Esophagus squamous epithelium (tissue), 5 donors: Measurements from ENCODE around the gene F7. TPM values are rescaled to one million over a fixed set of nuclear protein-coding genes. Genes with fewer than 3 reads are reported as not detected.

Source experiments
- DNase-seq: peaks from one replicate; lab custom pipeline; 2025; lab: John Stamatoyannopoulos, UW
- H3K27ac ChIP-seq, 4 donors: fragments of 200-600 bp; sonication (generic); one replicate each; pipeline ENCODE4 v1.5.1; 2016 to 2019; ENCODE audit warnings: mild to moderate bottlenecking in 1 of 4
- H3K27me3 ChIP-seq, 4 donors: fragments of 200-600 bp; sonication (generic); 1 replicate in 3 of 4; 2 replicates in 1 of 4; pipeline versions ENCODE4 v1.5.1 to v1.6.0; 2017 to 2021; ENCODE audit warnings: antibody characterized with exemption in 1 of 4
- H3K36me3 ChIP-seq, 3 donors: fragments of 200-600 bp; sonication (generic); one replicate each; pipeline ENCODE4 v1.5.1; 2016 to 2019
- H3K4me1 ChIP-seq, 3 donors: fragments of 200-600 bp; sonication (generic); one replicate each; pipeline ENCODE4 v1.5.1; 2017 to 2019
- H3K4me3 ChIP-seq, 4 donors: fragments of 200-600 bp; sonication (generic); 1 replicate in 3 of 4; 2 replicates in 1 of 4; pipeline ENCODE4 v1.5.1; 2016 to 2019; ENCODE audit warnings: mild to moderate bottlenecking in 2 of 4, moderate library complexity in 1 of 4
- H3K9me3 ChIP-seq, 3 donors: fragments of 200-600 bp; sonication (generic); one replicate each; pipeline ENCODE4 v1.5.1; 2016 to 2019
- POLR2A ChIP-seq, 4 donors: fragments of 450-650 bp; IDR thresholded peaks; one replicate each; pipeline ENCODE4 v1.6.1; 2017; ENCODE audit warnings: antibody characterized with exemption in 4 of 4, mild to moderate bottlenecking in 4 of 4, moderate library complexity in 3 of 4
- WGBS, 2 donors: methylation state at CpG; one replicate each; pipeline ENCODE4 v1.1.5; 2018; 5-methylcytosine and 5-hydroxymethylcytosine counted together
- intact Hi-C: fragments of 100-400 bp; cut with DNase I; formaldehyde crosslinking; loops from one replicate; pipeline ENCODE4 v1.15.0; 2022
- total RNA-seq, 4 donors: library from RNA; depleted of rRNA; stranded (reverse); fragments of >200 nt; gene quantifications; one replicate each; pipeline ENCODE4 v1.1.0, GENCODE V29; 2016
- TF ChIP-seq, protein P1 (sequence below), 6 experiments: fragments of 450-650 bp in 4 of 6; fragments of 200-600 bp in 2 of 6; sonication (generic) in 2 of 6; IDR thresholded peaks; one replicate each; pipeline ENCODE4 v1.5.1; 2016 to 2019; ENCODE audit warnings: antibody characterized with exemption in 6 of 6, mild to moderate bottlenecking in 4 of 6, moderate library complexity in 4 of 6
- donor health status: DM: yes; HTN: yes; CAD: no.

The F7 gene
- total RNA-seq, 4 donors from 2014 or later, result not detected

DNA sequence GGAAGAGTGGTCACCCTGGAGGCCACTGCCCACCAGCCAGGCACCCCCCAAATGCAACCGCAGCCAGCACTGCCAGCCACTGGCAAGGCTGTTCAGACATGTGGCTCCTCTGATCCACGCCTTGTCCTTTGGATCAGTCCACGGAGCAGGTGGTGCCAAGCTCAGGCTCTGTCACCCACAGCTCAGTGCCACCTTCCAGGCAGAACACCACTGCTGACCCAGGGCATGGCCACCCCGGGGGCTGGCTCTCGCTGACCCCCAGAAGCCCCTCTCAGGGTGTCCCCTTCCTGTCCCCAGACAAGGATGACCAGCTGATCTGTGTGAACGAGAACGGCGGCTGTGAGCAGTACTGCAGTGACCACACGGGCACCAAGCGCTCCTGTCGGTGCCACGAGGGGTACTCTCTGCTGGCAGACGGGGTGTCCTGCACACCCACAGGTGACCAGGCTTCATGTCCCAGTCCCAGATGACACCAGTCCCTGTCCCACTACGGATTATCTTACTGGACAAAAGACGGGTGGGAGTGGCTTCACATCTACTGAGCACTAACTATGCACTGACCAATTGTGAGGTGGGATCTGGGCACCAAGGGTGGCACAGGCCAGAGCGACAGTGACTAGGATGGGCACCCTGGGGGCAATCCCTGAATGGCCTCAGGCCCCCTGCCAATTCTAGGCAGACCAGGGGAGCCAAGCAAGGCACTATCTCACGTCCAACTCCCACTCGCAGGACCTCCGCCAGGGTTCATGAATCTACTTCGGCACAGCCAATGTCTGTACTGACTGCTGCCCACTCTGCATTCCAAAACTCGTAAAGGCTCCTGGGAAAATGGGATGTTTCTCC lies 10.0 kb downstream of the F7 start:
- H3K27me3 ChIP-seq, result peaks cover 0 to 24% (median 2%) of the 10 kb centered on the region in 4 donors

DNA sequence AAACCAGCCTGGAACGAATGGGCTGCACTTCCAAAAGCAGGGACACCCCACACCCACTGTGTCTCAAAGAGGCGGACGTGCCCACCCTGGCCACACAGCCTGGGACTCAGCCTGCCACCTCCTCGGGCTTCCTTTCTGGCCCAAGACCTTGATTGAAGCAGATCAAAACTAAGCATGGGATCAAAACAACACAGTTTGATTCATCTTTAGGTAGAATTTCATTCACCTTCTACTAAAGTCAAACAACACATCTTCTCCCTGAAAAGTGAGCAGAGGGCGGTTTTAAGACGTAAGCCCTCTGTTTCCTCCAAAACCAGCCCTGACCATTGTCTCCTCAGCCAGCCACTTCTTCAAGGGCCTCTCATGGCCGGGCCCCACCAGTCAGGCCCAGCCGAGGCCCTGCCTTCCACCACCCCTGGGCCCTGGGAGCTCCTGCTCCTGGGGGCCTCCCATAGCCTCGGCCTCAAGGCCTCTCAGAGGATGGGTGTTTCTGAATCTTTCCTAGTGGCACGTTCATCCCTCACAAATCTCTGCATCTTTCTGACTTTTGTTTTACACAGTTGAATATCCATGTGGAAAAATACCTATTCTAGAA lies 10.7 kb downstream of the F7 start:
- no peak overlapping the region for H3K27ac ChIP-seq
- peaks cover 0 to 22% (median 0%) of the 10 kb centered on the region in 4 donors for H3K27me3 ChIP-seq
- H3K4me1 ChIP-seq, result no peaks in the 10 kb centered on the region
- whole genome bisulfite sequencing, 2 donors, result 79 to 83% methylated on average over 5 to 6 of the region's 10 CpGs
- no peaks in the 10 kb centered on the region for H3K36me3 ChIP-seq
- no peak for DNase-seq
- intact Hi-C loops, result no loop called here
- no peak overlapping the region for H3K4me3 ChIP-seq
- TF ChIP-seq, protein P1, sequence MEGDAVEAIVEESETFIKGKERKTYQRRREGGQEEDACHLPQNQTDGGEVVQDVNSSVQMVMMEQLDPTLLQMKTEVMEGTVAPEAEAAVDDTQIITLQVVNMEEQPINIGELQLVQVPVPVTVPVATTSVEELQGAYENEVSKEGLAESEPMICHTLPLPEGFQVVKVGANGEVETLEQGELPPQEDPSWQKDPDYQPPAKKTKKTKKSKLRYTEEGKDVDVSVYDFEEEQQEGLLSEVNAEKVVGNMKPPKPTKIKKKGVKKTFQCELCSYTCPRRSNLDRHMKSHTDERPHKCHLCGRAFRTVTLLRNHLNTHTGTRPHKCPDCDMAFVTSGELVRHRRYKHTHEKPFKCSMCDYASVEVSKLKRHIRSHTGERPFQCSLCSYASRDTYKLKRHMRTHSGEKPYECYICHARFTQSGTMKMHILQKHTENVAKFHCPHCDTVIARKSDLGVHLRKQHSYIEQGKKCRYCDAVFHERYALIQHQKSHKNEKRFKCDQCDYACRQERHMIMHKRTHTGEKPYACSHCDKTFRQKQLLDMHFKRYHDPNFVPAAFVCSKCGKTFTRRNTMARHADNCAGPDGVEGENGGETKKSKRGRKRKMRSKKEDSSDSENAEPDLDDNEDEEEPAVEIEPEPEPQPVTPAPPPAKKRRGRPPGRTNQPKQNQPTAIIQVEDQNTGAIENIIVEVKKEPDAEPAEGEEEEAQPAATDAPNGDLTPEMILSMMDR (IDR thresholded peaks at IDR 0.05), result no peak
- no peak for TF ChIP-seq POLR2A (IDR thresholded peaks at IDR 0.05)
- H3K9me3 ChIP-seq, result no peaks in the 10 kb centered on the region

More for the DNA sequence above, 10.0 kb downstream of the F7 start:
- TF ChIP-seq, protein P1 (IDR thresholded peaks at IDR 0.05), result no peak
- TF ChIP-seq POLR2A (IDR thresholded peaks at IDR 0.05), result no peak
- WGBS, 2 donors, result 71 to 72% methylated on average over 4 of the region's 21 CpGs
- DNase-seq, result no peak
- Histone ChIP-seq H3K4me1 (peaks cover 0 to 5% (median 5%) of the 10 kb centered on the region in 3 donors), H3K4me3 (no peak overlapping the region), H3K36me3 (no peaks in the 10 kb centered on the region), H3K9me3 (no peaks in the 10 kb centered on the region), H3K27ac (no peak overlapping the region)
- intact Hi-C loops, result no loop called here

DNA sequence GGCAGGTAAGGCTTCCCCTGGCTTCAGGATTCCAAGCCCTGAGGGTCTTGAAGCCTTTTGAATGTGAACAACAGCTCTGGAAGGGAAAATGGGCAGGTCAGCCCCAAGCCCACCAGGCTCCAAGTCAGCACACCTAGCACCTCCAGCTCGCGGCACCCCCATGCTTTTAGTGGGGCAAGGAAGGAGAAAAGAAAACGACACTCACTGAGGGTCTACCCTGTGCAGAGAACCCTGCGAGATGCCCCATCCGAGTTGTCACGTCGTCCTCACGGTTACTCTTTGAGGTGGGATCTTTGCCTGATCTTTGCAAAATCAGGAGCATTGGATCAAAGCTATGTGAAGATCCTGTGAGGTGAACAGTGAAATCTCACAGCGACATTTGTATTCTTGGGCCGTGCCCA lies 11.3 kb downstream of the F7 start:
- no peak for TF ChIP-seq POLR2A (IDR thresholded peaks at IDR 0.05)
- TF ChIP-seq, protein P1 (IDR thresholded peaks at IDR 0.05), result no peak
- no peak for DNase-seq
- Histone ChIP-seq H3K4me1 (peaks cover 0 to 4% (median 1%) of the 10 kb centered on the region in 3 donors), H3K4me3 (no peak overlapping the region), H3K27me3 (peaks cover 0 to 25% (median 0%) of the 10 kb centered on the region in 4 donors), H3K9me3 (no peaks in the 10 kb centered on the region), H3K36me3 (no peaks in the 10 kb centered on the region), H3K27ac (no peak overlapping the region)
- 73 to 78% methylated on average over 8 to 10 of the region's 10 CpGs for WGBS, 2 donors
- intact Hi-C loops, result no loop called here

DNA sequence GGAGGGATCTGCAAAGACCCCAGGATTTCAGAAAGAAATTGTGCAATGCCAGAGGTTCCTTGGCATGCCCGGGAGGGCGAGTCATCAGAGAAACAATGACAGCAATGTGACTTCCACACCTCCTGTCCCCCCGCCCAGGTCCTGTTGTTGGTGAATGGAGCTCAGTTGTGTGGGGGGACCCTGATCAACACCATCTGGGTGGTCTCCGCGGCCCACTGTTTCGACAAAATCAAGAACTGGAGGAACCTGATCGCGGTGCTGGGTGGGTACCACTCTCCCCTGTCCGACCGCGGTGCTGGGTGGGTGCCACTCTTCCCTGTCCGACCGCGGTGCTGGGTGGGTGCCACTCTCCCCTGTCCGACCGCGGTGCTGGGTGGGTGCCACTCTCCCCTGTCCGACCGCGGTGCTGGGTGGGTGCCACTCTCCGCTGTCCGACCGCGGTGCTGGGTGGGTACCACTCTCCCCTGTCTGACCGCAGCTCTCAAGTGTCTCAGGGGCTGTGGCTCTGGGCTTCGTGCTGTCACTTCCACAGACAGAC lies 11.8 kb downstream of the F7 start:
- no peak for TF ChIP-seq POLR2A (IDR thresholded peaks at IDR 0.05)
- TF ChIP-seq, protein P1 (IDR thresholded peaks at IDR 0.05), result no peak
- intact Hi-C loops, result no loop called here
- H3K4me3 ChIP-seq, result no peak overlapping the region
- no peak overlapping the region for H3K27ac ChIP-seq
- peaks cover 0 to 24% (median 0%) of the 10 kb centered on the region in 4 donors for H3K27me3 ChIP-seq
- WGBS, 2 donors, result 73 to 83% methylated on average over 9 to 14 of the region's 26 CpGs
- peaks cover 0 to 9% (median 5%) of the 10 kb centered on the region in 3 donors for H3K4me1 ChIP-seq
- H3K36me3 ChIP-seq, result no peaks in the 10 kb centered on the region
- DNase-seq, result no peak
- no peaks in the 10 kb centered on the region for H3K9me3 ChIP-seq

DNA sequence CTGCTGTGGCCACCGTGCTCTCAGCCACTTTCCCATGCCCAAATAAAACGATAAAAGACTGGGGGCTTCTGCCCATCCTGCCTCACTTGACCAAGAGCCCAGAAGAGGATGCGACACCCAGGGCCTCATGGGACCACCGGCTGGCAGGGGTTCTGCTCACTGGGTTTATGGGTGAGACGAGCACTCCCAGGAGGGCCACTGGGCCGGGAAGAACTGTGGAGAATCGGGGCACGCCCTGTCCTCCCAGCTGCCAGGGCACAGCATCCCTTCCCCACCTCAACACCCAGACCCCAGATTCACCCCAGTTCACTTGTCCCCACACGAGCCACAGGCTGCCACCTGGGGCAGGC lies 12.3 kb downstream of the F7 start:
- H3K36me3 ChIP-seq, result no peaks in the 10 kb centered on the region
- H3K4me3 ChIP-seq, result no peak overlapping the region
- no peak for DNase-seq
- no peaks in the 10 kb centered on the region for H3K9me3 ChIP-seq
- H3K4me1 ChIP-seq, result peaks cover 0 to 13% (median 5%) of the 10 kb centered on the region in 3 donors
- TF ChIP-seq, protein P1 (IDR thresholded peaks at IDR 0.05), result no peak
- no peak for TF ChIP-seq POLR2A (IDR thresholded peaks at IDR 0.05)
- intact Hi-C loops, result no loop called here
- no peak overlapping the region for H3K27ac ChIP-seq
- H3K27me3 ChIP-seq, result peaks cover 0 to 28% (median 0%) of the 10 kb centered on the region in 4 donors
- no CpG with 5 or more reads among the region's 9 CpGs for WGBS, 2 donors
